WERI-Rb-1 (cell line): Measurements from ENCODE around the gene SMC6.

ENCODE experiments used
- DNase-seq: peaks from one replicate; pipeline ENCODE4 v3.0.0-alpha.2; 2020
- H3K27ac ChIP-seq: fragments of 250-450 bp; sonication (Bioruptor Pico); 2 replicates; pipeline ENCODE4 v1.5.1; 2020; ENCODE audit warnings: mild to moderate bottlenecking, moderate library complexity
- H3K27me3 ChIP-seq: fragments of 250-450 bp; sonication (Bioruptor Pico); 2 replicates; pipeline ENCODE4 v1.5.1; 2021; ENCODE audit warnings: mild to moderate bottlenecking, low read depth, moderate library complexity; ENCODE audit not compliant: insufficient read depth, severe bottlenecking
- H3K36me3 ChIP-seq: fragments of 250-450 bp; sonication (Bioruptor Pico); 2 replicates; pipeline ENCODE4 v1.5.1; 2020; ENCODE audit warnings: mild to moderate bottlenecking, moderate library complexity
- H3K4me3 ChIP-seq: 2 replicates; pipeline ENCODE4 v1.5.1; 2011; ENCODE audit warnings: low read depth, mild to moderate bottlenecking, control low read depth, low read length
- H3K9me3 ChIP-seq: fragments of 250-450 bp; sonication (Bioruptor Pico); 2 replicates; pipeline ENCODE4 v1.5.1; 2021; ENCODE audit warnings: mild to moderate bottlenecking, moderate library complexity; ENCODE audit not compliant: severe bottlenecking
- CTCF ChIP-seq: IDR thresholded peaks from 2 replicates; pipeline ENCODE4 v1.5.1; 2011; ENCODE audit warnings: low read depth, mild to moderate bottlenecking, control low read depth, inconsistent platforms, low read length

Gene SMC6

GRCh38 chr2:17718689-17719088 is 34.9 kb downstream of the SMC6 start:
- TF ChIP-seq CTCF = no peak
- no peak overlapping the region for H3K4me3 ChIP-seq
- no peaks in the 10 kb centered on the region for H3K27me3 ChIP-seq
- peaks cover 91% of the 10 kb centered on the region for H3K36me3 ChIP-seq
- H3K9me3 ChIP-seq = no peaks in the 10 kb centered on the region
- peak; percentile 24 for DNase-seq
- H3K27ac ChIP-seq = peak overlapping the region; percentile 75

GRCh38 chr2:17717666-17718065 is 35.9 kb downstream of the SMC6 start:
- H3K9me3 ChIP-seq = no peaks in the 10 kb centered on the region
- no peak overlapping the region for H3K4me3 ChIP-seq
- peaks cover 93% of the 10 kb centered on the region for H3K36me3 ChIP-seq
- H3K27ac ChIP-seq = peak overlapping the region; percentile 23; the same call in 1 of the 2 replicates
- no peak for DNase-seq
- TF ChIP-seq CTCF = no peak
- no peaks in the 10 kb centered on the region for H3K27me3 ChIP-seq

- no peak overlapping the region for H3K27ac ChIP-seq
- H3K4me3 ChIP-seq = no peak overlapping the region
- no peak for TF ChIP-seq CTCF
- no peaks in the 10 kb centered on the region for H3K27me3 ChIP-seq
- no peak for DNase-seq
- no peaks in the 10 kb centered on the region for H3K9me3 ChIP-seq
- H3K36me3 ChIP-seq = peaks cover 93% of the 10 kb centered on the region
Measured at GRCh38 chr2:17713291-17713690, 40.3 kb downstream of the SMC6 start.

- Histone ChIP-seq H3K4me3 (no peak overlapping the region), H3K36me3 (peaks cover 92% of the 10 kb centered on the region), H3K9me3 (no peaks in the 10 kb centered on the region), H3K27me3 (no peaks in the 10 kb centered on the region), H3K27ac (no peak overlapping the region)
- no peak for DNase-seq
- TF ChIP-seq CTCF = no peak
Measured at GRCh38 chr2:17710547-17711248, 42.9 kb downstream of the SMC6 start.

- H3K9me3 ChIP-seq = no peaks in the 10 kb centered on the region
- no peak overlapping the region for H3K27ac ChIP-seq
- peaks cover 91% of the 10 kb centered on the region for H3K36me3 ChIP-seq
- no peak for TF ChIP-seq CTCF
- no peak for DNase-seq
- no peaks in the 10 kb centered on the region for H3K27me3 ChIP-seq
- no peak overlapping the region for H3K4me3 ChIP-seq
Measured at GRCh38 chr2:17709897-17710296, 43.7 kb downstream of the SMC6 start.

GRCh38 chr2:17708501-17708900 is 45.1 kb downstream of the SMC6 start:
- no peak overlapping the region for H3K27ac ChIP-seq
- no peaks in the 10 kb centered on the region for H3K9me3 ChIP-seq
- TF ChIP-seq CTCF = no peak
- DNase-seq = no peak
- H3K4me3 ChIP-seq = no peak overlapping the region
- peaks cover 89% of the 10 kb centered on the region for H3K36me3 ChIP-seq
- no peaks in the 10 kb centered on the region for H3K27me3 ChIP-seq
